GM12878 (cell line): ENCODE data around the gene FAM120B. TPM values are rescaled to one million over a fixed set of nuclear protein-coding genes. Genes with fewer than 3 reads are reported as not detected.

Source experiments
- CBFB ChIP-seq: IDR thresholded peaks from 2 replicates; pipeline ENCODE4 v1.6.1; 2016; ENCODE audit warnings: antibody characterized with exemption, low read depth
- EGR1 ChIP-seq, 2 experiments: IDR thresholded peaks; 1 replicate in 1 of 2; 2 replicates in 1 of 2; pipeline ENCODE4 v1.6.1; 2011 to 2012; ENCODE audit warnings: low read depth in 2 of 2, low read length in 2 of 2, borderline replicate concordance in 1 of 2, mild to moderate bottlenecking in 1 of 2, moderate library complexity in 1 of 2
- HDGF ChIP-seq: fragments of 450-650 bp; IDR thresholded peaks from 2 replicates; pipeline ENCODE4 v1.6.1; 2016; ENCODE audit warnings: antibody characterized with exemption
- IKZF1 ChIP-seq: fragments of 450-650 bp; conservative IDR thresholded peaks from 2 replicates; pipeline ENCODE4 v1.6.1; 2017; ENCODE audit warnings: antibody characterized with exemption, mild to moderate bottlenecking
- KAT2A ChIP-seq: conservative IDR thresholded peaks from 2 replicates; pipeline ENCODE4 v1.6.1; 2011; ENCODE audit warnings: low read depth, low read length; ENCODE audit not compliant: control insufficient read depth
- MTA3 ChIP-seq: IDR thresholded peaks from 2 replicates; pipeline ENCODE4 v1.6.1; 2012; ENCODE audit warnings: low read length, inconsistent platforms, borderline replicate concordance
- RAD51 ChIP-seq: fragments of 450-650 bp; IDR thresholded peaks from 2 replicates; pipeline ENCODE4 v1.6.1; 2016; ENCODE audit warnings: moderate library complexity, mild to moderate bottlenecking, inconsistent platforms
- SMAD5 ChIP-seq: IDR thresholded peaks from 2 replicates; pipeline ENCODE4 v1.6.1; 2016; ENCODE audit warnings: antibody characterized with exemption, low read depth
- STAT3 ChIP-seq: IDR thresholded peaks from 2 replicates; pipeline ENCODE4 v1.6.1; 2011; ENCODE audit warnings: low read depth, low read length, improper control_type of control experiment
- ZNF207 ChIP-seq: fragments of 450-650 bp; IDR thresholded peaks from 2 replicates; pipeline ENCODE4 v1.6.1; 2014; ENCODE audit warnings: antibody characterized with exemption, mild to moderate bottlenecking, borderline replicate concordance
- ZNF384 ChIP-seq: IDR thresholded peaks from 2 replicates; pipeline ENCODE4 v1.6.1; 2012; ENCODE audit warnings: low read depth, mild to moderate bottlenecking, low read length, improper control_type of control experiment, borderline replicate concordance
- polyA plus RNA-seq, 11 experiments: library from polyadenylated mRNA; depleted of rRNA in 4 of 11; unstranded in 6 of 11; stranded (reverse) in 5 of 11; fragments of >200 nt; fragmentation: Nextera tagmentation in 4 of 11; fragmentation: Illumina TruSeq in 1 of 11; extraction: Ambion mirVana in 4 of 11; extraction: Trizol in 1 of 11; gene quantifications; 1 replicate in 1 of 11; 2 replicates in 10 of 11; pipeline versions ENCODE4 v1.2.1 to v1.2.3, GENCODE V29; 2011 to 2016; ENCODE audit warnings: inconsistent platforms in 2 of 11, missing spikeins in 2 of 11, low read depth in 1 of 11
- total RNA-seq, 4 experiments: library from RNA; depleted of rRNA in 3 of 4; stranded (reverse); fragments of >200 nt in 3 of 4; fragmentation: Illumina TruSeq in 1 of 4; extraction: Trizol in 1 of 4; gene quantifications; 2 replicates each; pipeline versions ENCODE4 v1.2.1 to v1.2.3, GENCODE V29; 2013 to 2021
- TF ChIP-seq, protein P1 (sequence below): fragments of 450-650 bp; formaldehyde crosslinking; IDR thresholded peaks from 2 replicates; pipeline ENCODE4 v1.5.0; 2022; ENCODE audit warnings: mild to moderate bottlenecking, missing genetic modification characterization

Gene FAM120B
- total and polyA plus RNA-seq, 10 of the 15 experiments (the other 5 are each of a cell fraction or from before 2014, with no cell fraction given): 3.3 to 21.6 (median 15.3) TPM

DNA sequence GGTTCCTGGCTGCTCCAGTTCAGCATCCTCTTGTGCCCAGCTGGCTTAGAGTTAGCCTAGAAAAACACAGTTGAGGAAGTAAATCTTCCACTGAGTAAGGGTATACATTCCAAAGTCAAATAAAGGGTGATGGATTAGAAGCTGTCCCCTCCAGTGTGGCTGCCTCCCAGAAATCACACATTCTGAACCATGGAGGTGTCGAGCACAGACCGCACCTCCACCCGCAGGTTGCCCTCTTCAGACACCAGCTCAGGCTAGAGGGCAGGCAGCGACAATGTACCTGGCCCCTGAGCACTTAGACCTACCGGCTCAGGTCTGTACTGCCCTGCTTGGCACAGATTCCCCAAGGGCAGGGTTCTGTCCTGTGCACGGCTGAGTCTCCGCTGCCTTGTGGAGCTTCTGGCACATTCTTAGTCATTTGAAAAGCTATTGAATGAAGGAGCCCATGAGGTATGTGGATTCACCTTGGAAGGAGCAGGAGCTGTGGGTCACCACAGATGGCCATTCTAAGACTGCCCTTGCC is 118.1 kb downstream of the FAM120B start (continued):
- TF ChIP-seq, protein P1, sequence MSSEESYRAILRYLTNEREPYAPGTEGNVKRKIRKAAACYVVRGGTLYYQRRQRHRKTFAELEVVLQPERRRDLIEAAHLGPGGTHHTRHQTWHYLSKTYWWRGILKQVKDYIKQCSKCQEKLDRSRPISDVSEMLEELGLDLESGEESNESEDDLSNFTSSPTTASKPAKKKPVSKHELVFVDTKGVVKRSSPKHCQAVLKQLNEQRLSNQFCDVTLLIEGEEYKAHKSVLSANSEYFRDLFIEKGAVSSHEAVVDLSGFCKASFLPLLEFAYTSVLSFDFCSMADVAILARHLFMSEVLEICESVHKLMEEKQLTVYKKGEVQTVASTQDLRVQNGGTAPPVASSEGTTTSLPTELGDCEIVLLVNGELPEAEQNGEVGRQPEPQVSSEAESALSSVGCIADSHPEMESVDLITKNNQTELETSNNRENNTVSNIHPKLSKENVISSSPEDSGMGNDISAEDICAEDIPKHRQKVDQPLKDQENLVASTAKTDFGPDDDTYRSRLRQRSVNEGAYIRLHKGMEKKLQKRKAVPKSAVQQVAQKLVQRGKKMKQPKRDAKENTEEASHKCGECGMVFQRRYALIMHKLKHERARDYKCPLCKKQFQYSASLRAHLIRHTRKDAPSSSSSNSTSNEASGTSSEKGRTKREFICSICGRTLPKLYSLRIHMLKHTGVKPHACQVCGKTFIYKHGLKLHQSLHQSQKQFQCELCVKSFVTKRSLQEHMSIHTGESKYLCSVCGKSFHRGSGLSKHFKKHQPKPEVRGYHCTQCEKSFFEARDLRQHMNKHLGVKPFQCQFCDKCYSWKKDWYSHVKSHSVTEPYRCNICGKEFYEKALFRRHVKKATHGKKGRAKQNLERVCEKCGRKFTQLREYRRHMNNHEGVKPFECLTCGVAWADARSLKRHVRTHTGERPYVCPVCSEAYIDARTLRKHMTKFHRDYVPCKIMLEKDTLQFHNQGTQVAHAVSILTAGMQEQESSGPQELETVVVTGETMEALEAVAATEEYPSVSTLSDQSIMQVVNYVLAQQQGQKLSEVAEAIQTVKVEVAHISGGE (CRISPR knock-in tag): no peak
- TF ChIP-seq RAD51 (no peak), MTA3 (no peak), STAT3 (no peak), CBFB (no peak), SMAD5 (no peak), EGR1 (IDR thresholded peaks at IDR 0.05; ENCODE audit: borderline replicate concordance in 1 of 2, low read depth in 2 of 2, low read length in 2 of 2) (no peak), KAT2A (no peak), ZNF384 (no peak), ZNF207 (no peak), HDGF (no peak), IKZF1 (no peak)
